A673 (cell line): Measurements from ENCODE around the gene PEPD. TPM values are rescaled to one million over a fixed set of nuclear protein-coding genes. Genes with fewer than 3 reads are reported as not detected.

Source experiments
- BruUV-seq: library from RNA; stranded (reverse); fragments of 400-500 nt; replicated peaks from 2 replicates; lab custom pipeline; 2021; lab: Mats Ljungman, UMichigan
- CTCF ChIA-PET: fragments of 300-600 bp; sonication (Branson Sonifier 250); formaldehyde crosslinking; loops from one replicate; lab custom pipeline; 2022; ENCODE audit warnings: antibody characterized with exemption; lab: Charles Lee
- POLR2A ChIA-PET: fragments of 300-600 bp; sonication (Branson Sonifier 250); formaldehyde crosslinking; loops from one replicate; lab custom pipeline; 2022; ENCODE audit warnings: antibody characterized with exemption; ENCODE audit not compliant: low non-redundant PET; lab: Charles Lee
- DNase-seq: peaks from one replicate; pipeline ENCODE4 v3.0.0-alpha.2; 2015; ENCODE audit warnings: low spot score
- H3K27ac ChIP-seq: fragments of 200-600 bp; sonication (generic); 2 replicates; pipeline ENCODE4 v1.5.1; 2016; ENCODE audit warnings: mixed run types, low read depth, mild to moderate bottlenecking, mixed read lengths, antibody characterized with exemption, low read length; ENCODE audit not compliant: poor library complexity, severe bottlenecking
- H3K27me3 ChIP-seq: fragments of 200-600 bp; sonication (generic); replicated peaks from 2 replicates; pipeline ENCODE4 v1.6.1; 2017; ENCODE audit warnings: mixed run types, low read depth, mild to moderate bottlenecking, mixed read lengths, antibody characterized with exemption, low read length; ENCODE audit not compliant: insufficient read depth, poor library complexity
- H3K36me3 ChIP-seq: fragments of 200-600 bp; sonication (generic); 2 replicates; pipeline ENCODE4 v1.6.1; 2016; ENCODE audit warnings: mixed run types, mild to moderate bottlenecking, mixed read lengths, antibody characterized with exemption, low read length; ENCODE audit not compliant: insufficient read depth, poor library complexity, severe bottlenecking
- H3K4me1 ChIP-seq: fragments of 200-600 bp; sonication (generic); 2 replicates; pipeline ENCODE4 v1.6.1; 2017; ENCODE audit warnings: mixed run types, mild to moderate bottlenecking, mixed read lengths, antibody characterized with exemption, low read length; ENCODE audit not compliant: insufficient read depth, poor library complexity, severe bottlenecking
- H3K4me3 ChIP-seq: fragments of 200-600 bp; sonication (generic); 2 replicates; pipeline ENCODE4 v1.5.1; 2016; ENCODE audit warnings: low read depth, mixed run types, mild to moderate bottlenecking, mixed read lengths, low read length; ENCODE audit not compliant: poor library complexity, severe bottlenecking
- H3K9me3 ChIP-seq: fragments of 200-600 bp; sonication (generic); 2 replicates; pipeline ENCODE4 v1.6.1; 2016; ENCODE audit warnings: mixed run types, low read depth, mild to moderate bottlenecking, mixed read lengths, antibody characterized with exemption, low read length; ENCODE audit not compliant: poor library complexity, severe bottlenecking
- CTCF ChIP-seq: fragments of 300-800, 200-600 bp; sonication (generic); conservative IDR thresholded peaks from 2 replicates; pipeline ENCODE4 v1.5.1; 2017; ENCODE audit warnings: low read depth, mild to moderate bottlenecking, antibody characterized with exemption, low read length, moderate library complexity, mixed read lengths
- EZH2 ChIP-seq: fragments of 200-600 bp; sonication (generic); IDR thresholded peaks from 2 replicates; pipeline ENCODE4 v1.6.1; 2017; ENCODE audit warnings: borderline replicate concordance, low read depth, mild to moderate bottlenecking, mixed read lengths, antibody characterized with exemption, low read length; ENCODE audit not compliant: poor library complexity, severe bottlenecking
- intact Hi-C: fragments of 100-400 bp; cut with micrococcal nuclease; formaldehyde crosslinking; loops from one replicate; pipeline ENCODE4 v1.10.0; 2022; ENCODE audit not compliant: unreplicated experiment
- total RNA-seq: library from RNA; stranded (reverse); gene quantifications from 2 replicates; pipeline ENCODE4 v1.2.3, GENCODE V29; 2021

The PEPD gene
- total RNA-seq, 1 experiment from 2014 or later, result 82.2 TPM

DNA sequence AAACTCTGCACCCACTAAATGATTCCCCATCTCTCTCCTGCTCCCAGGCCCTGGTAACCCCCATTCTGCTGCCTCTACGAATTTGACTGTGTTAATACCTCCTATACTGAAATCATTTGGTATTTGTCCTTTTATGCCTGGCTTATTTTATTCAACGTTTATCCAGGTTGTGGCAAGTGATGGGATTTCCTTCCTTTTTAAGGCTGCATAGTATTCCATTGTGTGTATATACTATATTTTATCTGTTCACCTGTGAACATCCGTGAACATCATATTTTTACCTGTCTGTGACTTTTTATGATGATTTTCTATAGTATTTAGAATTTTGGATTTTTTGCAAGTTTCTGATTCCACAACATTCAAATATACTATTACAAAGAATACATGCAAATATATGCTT is 162.0 kb downstream of the PEPD start:
- TF ChIP-seq EZH2, result no peak
- TF ChIP-seq CTCF, result no peak
- Histone ChIP-seq H3K27ac (no peak overlapping the region), H3K27me3 (no peaks in the 10 kb centered on the region), H3K36me3 (no peaks in the 10 kb centered on the region), H3K9me3 (peaks cover 9% of the 10 kb centered on the region), H3K4me3 (no peak overlapping the region), H3K4me1 (no peaks in the 10 kb centered on the region)
- ChIA-PET CTCF (no interaction called here), POLR2A (interaction anchor here (0.6 kb wide), 1 partner anchor 34 kb away, joined by 3 read pairs; no protein-coding TSS in a partner anchor)
- DNase-seq, result no peak
- intact Hi-C loops, result no loop called here
- no TSS peak for BruUV-seq

DNA sequence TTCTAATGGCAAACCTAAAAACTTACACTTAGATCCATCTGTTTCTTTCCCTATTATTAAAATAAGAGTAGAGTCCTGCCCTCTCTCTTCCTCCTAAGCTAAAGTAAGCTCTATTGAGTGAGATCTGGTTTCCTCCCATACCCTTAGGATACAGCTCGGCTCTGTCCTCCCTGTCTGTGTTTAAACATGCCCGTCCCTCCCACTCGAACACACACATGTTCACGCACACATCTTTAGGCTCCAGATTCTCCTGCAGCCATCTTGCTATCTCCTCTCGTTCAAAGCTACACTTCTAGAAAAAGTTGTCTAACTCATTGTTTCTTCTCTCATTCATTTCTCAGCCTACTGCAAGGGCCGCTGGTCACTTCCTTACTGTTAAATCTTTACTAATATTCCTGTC is 163.2 kb downstream of the PEPD start:
- no peak overlapping the region for H3K4me3 ChIP-seq
- H3K27ac ChIP-seq, result no peak overlapping the region
- no peaks in the 10 kb centered on the region for H3K27me3 ChIP-seq
- peaks cover 9% of the 10 kb centered on the region for H3K9me3 ChIP-seq
- CTCF ChIA-PET, result no interaction called here
- H3K4me1 ChIP-seq, result no peaks in the 10 kb centered on the region
- TF ChIP-seq EZH2 (no peak), CTCF (no peak)
- POLR2A ChIA-PET, result no interaction called here
- no TSS peak for BruUV-seq
- H3K36me3 ChIP-seq, result no peaks in the 10 kb centered on the region
- DNase-seq, result no peak
- intact Hi-C loops, result no loop called here

- TF ChIP-seq CTCF (no peak), EZH2 (no peak)
- Histone ChIP-seq H3K36me3 (no peaks in the 10 kb centered on the region), H3K4me3 (no peak overlapping the region), H3K9me3 (peaks cover 9% of the 10 kb centered on the region), H3K27me3 (no peaks in the 10 kb centered on the region), H3K4me1 (no peaks in the 10 kb centered on the region), H3K27ac (no peak overlapping the region)
- ChIA-PET POLR2A (interaction anchor here (0.6 kb wide), 1 partner anchor 14 kb away, joined by 3 read pairs; no protein-coding TSS in a partner anchor), CTCF (no interaction called here)
- no TSS peak for BruUV-seq
- DNase-seq, result no peak
- intact Hi-C loops, result no loop called here
Observed at GRCh38 chr19:33357556-33357955, 164.0 kb downstream of the PEPD start.
